SJCRH30 (cell line): ENCODE results near the gene ABCA2. TPM values are rescaled to one million over a fixed set of nuclear protein-coding genes. Genes with fewer than 3 reads are reported as not detected.

Experiments used
- DNase-seq, 2 experiments: peaks; one replicate each; pipeline ENCODE4 v3.0.0-alpha.2; 2015 to 2020
- H3K27ac ChIP-seq: fragments of 250-450 bp; sonication (Bioruptor Pico); 2 replicates; pipeline ENCODE4 v1.5.1; 2020; ENCODE audit warnings: mild to moderate bottlenecking, moderate library complexity
- H3K27me3 ChIP-seq: fragments of 250-450 bp; sonication (Bioruptor Pico); 2 replicates; pipeline ENCODE4 v1.5.1; 2020; ENCODE audit warnings: mild to moderate bottlenecking, moderate library complexity
- H3K36me3 ChIP-seq: fragments of 250-450 bp; sonication (Bioruptor Pico); 2 replicates; pipeline ENCODE4 v1.5.1; 2020; ENCODE audit warnings: mild to moderate bottlenecking, moderate library complexity
- H3K4me1 ChIP-seq: fragments of 250-450 bp; sonication (Bioruptor Pico); 2 replicates; pipeline ENCODE4 v1.5.1; 2020; ENCODE audit warnings: mild to moderate bottlenecking, moderate library complexity
- H3K4me3 ChIP-seq: fragments of 250-450 bp; sonication (Bioruptor Pico); 2 replicates; pipeline ENCODE4 v1.5.1; 2020; ENCODE audit warnings: mild to moderate bottlenecking, moderate library complexity
- H3K9me3 ChIP-seq: fragments of 250-450 bp; sonication (Bioruptor Pico); replicated peaks from 2 replicates; pipeline ENCODE4 v1.5.1; 2020; ENCODE audit warnings: mild to moderate bottlenecking, moderate library complexity
- total RNA-seq: library from RNA; depleted of rRNA; stranded (reverse); fragments of >200 nt; shearing (Covaris generic); gene quantifications from 2 replicates; pipeline ENCODE4 v1.2.3, GENCODE V29; 2014

Gene ABCA2
- total RNA-seq, 1 experiment from 2014 or later, result 4.0 TPM

- DNase-seq, result no peak
- H3K4me1 ChIP-seq, result peaks cover 3% of the 10 kb centered on the region; the same call in 1 of the 2 replicates
- peaks cover 66% of the 10 kb centered on the region for H3K27me3 ChIP-seq
- H3K27ac ChIP-seq, result no peak overlapping the region
- no peaks in the 10 kb centered on the region for H3K9me3 ChIP-seq
- no peak overlapping the region for H3K4me3 ChIP-seq
- no peaks in the 10 kb centered on the region for H3K36me3 ChIP-seq
Measured at GRCh38 chr9:136964171-136964689, 63.8 kb downstream of the ABCA2 start.

DNA sequence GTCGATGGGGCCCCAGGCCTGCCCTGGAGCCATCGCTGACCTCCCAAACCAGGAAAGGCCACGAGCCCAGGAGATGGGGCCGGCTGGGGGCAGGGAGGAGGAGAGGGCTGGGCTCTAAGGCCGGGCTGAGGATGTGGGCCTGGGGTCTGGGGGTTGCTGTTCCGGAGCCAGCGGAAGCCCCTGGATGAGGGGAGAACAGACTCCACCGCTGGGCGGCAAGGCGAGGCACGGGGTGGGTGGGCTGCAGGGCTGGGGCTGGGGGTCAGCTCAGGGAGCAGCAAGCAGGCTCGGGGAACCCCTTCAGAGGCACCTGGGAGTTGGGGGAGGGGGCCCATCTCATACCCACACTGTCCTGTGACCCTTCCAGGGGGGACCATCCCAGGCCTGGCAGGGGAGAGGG, 64.3 kb downstream of the ABCA2 start:
- Histone ChIP-seq H3K4me1 (peaks cover 3% of the 10 kb centered on the region; the same call in 1 of the 2 replicates), H3K27me3 (peaks cover 68% of the 10 kb centered on the region), H3K36me3 (no peaks in the 10 kb centered on the region), H3K27ac (no peak overlapping the region), H3K4me3 (no peak overlapping the region), H3K9me3 (no peaks in the 10 kb centered on the region)
- no peak for DNase-seq

- Histone ChIP-seq H3K4me3 (no peak overlapping the region), H3K4me1 (peaks cover 3% of the 10 kb centered on the region; the same call in 1 of the 2 replicates), H3K27ac (no peak overlapping the region), H3K27me3 (peaks cover 67% of the 10 kb centered on the region), H3K9me3 (no peaks in the 10 kb centered on the region), H3K36me3 (no peaks in the 10 kb centered on the region)
- no peak for DNase-seq
Measured at GRCh38 chr9:136963341-136963740, 64.7 kb downstream of the ABCA2 start.

- H3K27me3 ChIP-seq, result peaks cover 61% of the 10 kb centered on the region
- no peak overlapping the region for H3K4me3 ChIP-seq
- H3K9me3 ChIP-seq, result no peaks in the 10 kb centered on the region
- peaks cover 3% of the 10 kb centered on the region; the same call in 1 of the 2 replicates for H3K4me1 ChIP-seq
- H3K36me3 ChIP-seq, result no peaks in the 10 kb centered on the region
- no peak overlapping the region for H3K27ac ChIP-seq
- DNase-seq, result no peak
Measured at GRCh38 chr9:136962701-136963248, 65.3 kb downstream of the ABCA2 start.

- DNase-seq, result no peak
- H3K27ac ChIP-seq, result no peak overlapping the region
- peaks cover 58% of the 10 kb centered on the region for H3K27me3 ChIP-seq
Measured at GRCh38 chr9:136962163-136962562, 65.9 kb downstream of the ABCA2 start.

GRCh38 chr9:136961279-136962065, 66.6 kb downstream of the ABCA2 start:
- no peaks in the 10 kb centered on the region for H3K9me3 ChIP-seq
- H3K4me1 ChIP-seq, result peaks cover 3% of the 10 kb centered on the region; the same call in 1 of the 2 replicates
- H3K36me3 ChIP-seq, result no peaks in the 10 kb centered on the region
- H3K4me3 ChIP-seq, result no peak overlapping the region
- no peak overlapping the region for H3K27ac ChIP-seq
- no peak for DNase-seq
- peaks cover 55% of the 10 kb centered on the region for H3K27me3 ChIP-seq

More at GRCh38 chr9:136962163-136962562, 65.9 kb downstream of the ABCA2 start:
- H3K9me3 ChIP-seq, result no peaks in the 10 kb centered on the region
- no peak overlapping the region for H3K4me3 ChIP-seq
- H3K36me3 ChIP-seq, result no peaks in the 10 kb centered on the region
- H3K4me1 ChIP-seq, result peaks cover 3% of the 10 kb centered on the region; the same call in 1 of the 2 replicates

DNA sequence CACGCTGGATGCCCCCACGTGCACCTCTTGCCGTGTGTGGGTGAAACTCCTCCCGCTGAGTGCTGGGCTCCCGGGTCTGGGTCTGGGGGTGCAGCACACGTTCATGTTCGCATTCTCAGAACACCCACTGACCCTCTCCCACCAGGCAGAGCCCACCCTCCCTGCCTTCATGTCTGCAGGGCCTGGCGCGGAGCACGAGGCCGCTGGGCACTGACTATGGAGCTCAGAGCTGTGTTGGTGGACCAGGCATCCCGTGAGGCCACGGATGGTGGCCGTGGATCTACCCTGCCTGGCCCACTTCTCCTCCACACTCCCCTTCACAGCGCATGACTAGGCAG, 67.1 kb downstream of the ABCA2 start:
- no peak overlapping the region for H3K4me3 ChIP-seq
- no peak overlapping the region for H3K27ac ChIP-seq
- no peak for DNase-seq
- peaks cover 51% of the 10 kb centered on the region for H3K27me3 ChIP-seq
- no peaks in the 10 kb centered on the region for H3K36me3 ChIP-seq
- H3K9me3 ChIP-seq, result no peaks in the 10 kb centered on the region
- H3K4me1 ChIP-seq, result peaks cover 3% of the 10 kb centered on the region; the same call in 1 of the 2 replicates

DNA sequence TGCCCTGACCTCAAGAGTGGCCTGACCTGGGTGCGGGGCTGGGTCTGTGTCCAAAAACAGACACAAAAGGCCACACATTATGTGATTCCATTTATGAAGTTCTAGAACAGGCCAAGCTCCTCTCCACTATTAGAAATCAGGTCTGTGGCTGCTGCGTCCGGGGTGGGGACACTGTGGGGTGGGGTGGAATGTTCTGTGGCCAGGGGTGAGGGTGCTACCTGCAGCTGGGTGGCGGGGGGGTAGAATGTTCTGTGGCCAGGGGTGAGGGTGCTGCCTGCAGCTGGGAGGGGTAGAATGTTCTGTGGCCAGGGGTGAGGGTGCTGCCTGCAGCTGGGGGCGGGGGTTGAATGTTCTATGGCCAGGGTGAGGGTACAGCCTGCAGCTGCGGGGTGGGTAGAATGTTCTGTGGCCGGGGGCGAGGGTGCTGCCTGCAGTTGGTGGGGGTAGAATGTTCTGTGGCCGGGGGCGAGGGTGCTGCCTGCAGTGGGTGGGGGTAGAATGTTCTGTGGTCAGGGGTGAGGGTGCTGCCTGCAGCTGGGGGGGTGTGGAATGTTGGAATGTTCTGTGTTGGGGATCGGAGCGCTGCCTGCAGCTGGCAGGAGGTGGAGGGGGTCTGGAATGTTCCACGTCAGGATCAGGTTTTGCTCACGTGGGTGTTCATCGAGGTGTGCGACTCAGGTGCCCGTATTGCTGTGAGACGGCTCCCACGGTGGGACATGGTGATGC, 67.7 kb downstream of the ABCA2 start:
- Histone ChIP-seq H3K4me3 (no peak overlapping the region), H3K27ac (no peak overlapping the region), H3K4me1 (peaks cover 3% of the 10 kb centered on the region; the same call in 1 of the 2 replicates), H3K36me3 (no peaks in the 10 kb centered on the region), H3K27me3 (peaks cover 49% of the 10 kb centered on the region), H3K9me3 (no peaks in the 10 kb centered on the region)
- DNase-seq, result no peak

DNA sequence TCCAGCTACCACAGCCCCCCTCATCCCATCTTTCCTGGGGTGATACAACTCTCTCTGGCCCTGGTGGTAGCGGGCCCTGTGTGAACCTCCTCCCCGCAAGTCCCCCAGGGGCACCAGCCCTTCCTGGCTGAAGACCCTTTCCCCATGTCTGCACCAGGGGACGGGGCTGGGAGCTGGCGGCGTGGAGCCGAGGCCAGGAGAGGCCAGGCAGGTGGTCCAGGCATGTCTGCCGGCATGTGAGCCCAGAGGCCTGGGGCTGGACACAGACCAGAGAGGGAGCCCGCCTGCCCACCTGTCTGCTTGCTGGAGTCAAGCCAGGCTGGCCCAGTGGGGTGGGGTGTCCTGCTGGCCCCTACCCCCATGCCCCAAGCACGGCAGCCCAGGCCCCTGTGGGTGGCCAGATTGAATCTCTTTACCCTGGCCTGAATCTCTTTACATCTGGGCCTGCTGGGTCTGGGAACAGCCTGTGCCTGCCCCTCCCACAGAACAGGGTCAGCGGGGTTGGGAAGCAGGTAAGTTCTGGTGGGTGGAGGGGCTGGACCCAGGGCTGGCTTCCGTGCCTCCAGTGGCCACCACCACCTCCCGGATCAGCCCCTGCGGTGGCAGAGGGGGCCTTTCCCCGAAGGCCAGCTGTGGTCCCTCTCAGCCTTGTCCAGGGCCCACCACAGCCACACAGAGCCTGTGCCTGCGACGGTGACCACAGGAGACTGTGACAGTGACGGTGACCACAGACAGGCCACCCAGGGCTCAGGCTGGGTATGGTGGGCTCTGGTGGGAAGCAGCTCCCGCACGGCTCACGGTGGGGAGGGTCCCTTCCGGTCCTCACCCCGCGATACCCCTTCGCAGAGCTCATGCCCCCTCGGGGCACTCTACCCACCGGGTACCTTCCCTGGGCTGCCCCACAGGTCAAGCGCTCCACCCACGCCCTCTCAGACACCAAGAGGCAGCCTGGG, 68.9 kb downstream of the ABCA2 start:
- H3K4me3 ChIP-seq, result no peak overlapping the region
- no peaks in the 10 kb centered on the region for H3K9me3 ChIP-seq
- no peak for DNase-seq
- H3K27me3 ChIP-seq, result peaks cover 49% of the 10 kb centered on the region
- no peaks in the 10 kb centered on the region for H3K36me3 ChIP-seq
- no peak overlapping the region for H3K27ac ChIP-seq
- H3K4me1 ChIP-seq, result peaks cover 3% of the 10 kb centered on the region; the same call in 1 of the 2 replicates

DNA sequence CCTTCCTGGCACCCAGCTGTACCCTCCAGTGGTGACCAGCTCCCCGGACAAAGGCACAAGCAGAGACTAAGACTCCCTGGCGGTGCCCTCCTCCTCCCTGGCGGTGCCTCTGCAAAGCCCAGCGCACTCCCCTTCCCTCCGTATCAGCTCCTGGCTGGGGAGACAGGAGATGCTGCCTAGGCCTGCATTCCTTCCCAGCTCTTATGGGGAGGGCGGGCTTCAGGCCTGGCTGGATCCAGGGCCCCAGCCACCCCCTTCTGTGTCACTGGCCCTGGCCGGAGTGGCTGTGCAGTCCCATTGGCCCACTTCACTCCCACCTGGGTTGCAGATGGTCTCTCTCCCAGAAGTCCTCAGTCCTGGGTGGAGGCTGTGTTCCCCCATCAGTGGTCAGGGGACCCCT, 69.6 kb downstream of the ABCA2 start:
- Histone ChIP-seq H3K27me3 (peaks cover 50% of the 10 kb centered on the region), H3K4me3 (no peak overlapping the region), H3K4me1 (peaks cover 3% of the 10 kb centered on the region; the same call in 1 of the 2 replicates), H3K9me3 (no peaks in the 10 kb centered on the region), H3K27ac (no peak overlapping the region), H3K36me3 (no peaks in the 10 kb centered on the region)
- no peak for DNase-seq

- H3K4me1 ChIP-seq, result peaks cover 1% of the 10 kb centered on the region; the same call in 1 of the 2 replicates
- no peak overlapping the region for H3K27ac ChIP-seq
- H3K27me3 ChIP-seq, result peaks cover 47% of the 10 kb centered on the region
- no peak for DNase-seq
- no peaks in the 10 kb centered on the region for H3K9me3 ChIP-seq
- no peak overlapping the region for H3K4me3 ChIP-seq
- H3K36me3 ChIP-seq, result no peaks in the 10 kb centered on the region
Measured at GRCh38 chr9:136957901-136958300, 70.1 kb downstream of the ABCA2 start.

DNA sequence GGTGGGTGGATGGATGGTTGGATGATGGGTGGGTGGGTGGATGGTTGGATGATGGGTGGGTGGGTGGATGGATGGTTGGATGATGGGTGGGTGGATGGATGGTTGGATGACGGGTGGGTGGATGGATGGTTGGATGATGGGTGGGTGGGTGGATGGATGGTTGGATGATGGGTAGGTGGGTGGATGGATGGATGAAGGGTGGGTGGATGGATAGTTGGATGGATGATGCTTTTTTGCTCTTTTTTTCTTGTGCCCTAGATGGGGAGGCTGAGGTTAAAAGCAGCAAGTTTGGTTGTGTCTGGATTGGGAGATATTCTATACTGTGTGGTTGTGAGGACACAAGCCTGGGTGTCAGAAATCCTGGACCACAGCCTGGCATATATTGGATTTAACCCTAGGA, 70.6 kb downstream of the ABCA2 start:
- Histone ChIP-seq H3K9me3 (no peaks in the 10 kb centered on the region), H3K4me3 (no peak overlapping the region), H3K4me1 (no peaks in the 10 kb centered on the region), H3K27ac (no peak overlapping the region), H3K36me3 (no peaks in the 10 kb centered on the region), H3K27me3 (peaks cover 47% of the 10 kb centered on the region)
- DNase-seq, result no peak
